GM23338 (cell line): ENCODE measurements around the gene ITPRID2.

Source experiments
- CREB1 ChIP-seq: fragments of 250-450 bp; sonication (Bioruptor Pico); IDR thresholded peaks from 2 replicates; pipeline ENCODE4 v1.5.0; 2020; ENCODE audit warnings: low read depth, mild to moderate bottlenecking, moderate library complexity
- CTCF ChIP-seq, 2 experiments: fragments of 200-600 bp in 1 of 2; sonication (generic) in 1 of 2; conservative IDR thresholded peaks; 2 replicates each; pipeline versions ENCODE4 v1.5.1 to v1.6.1; 2016 to 2017; ENCODE audit warnings: antibody characterized with exemption in 2 of 2, low read depth in 2 of 2, mild to moderate bottlenecking in 2 of 2, moderate library complexity in 1 of 2
- ETS1 ChIP-seq: IDR thresholded peaks from 2 replicates; pipeline ENCODE4 v1.6.1; 2016; ENCODE audit warnings: antibody characterized with exemption
- EZH2 ChIP-seq: fragments of 200-600 bp; sonication (generic); IDR thresholded peaks from one replicate; pipeline ENCODE4 v1.8.0; 2017; ENCODE audit warnings: antibody characterized with exemption, mild to moderate bottlenecking, low read depth; ENCODE audit not compliant: unreplicated experiment
- EZH2phosphoT487 ChIP-seq: fragments of 200-600 bp; sonication (generic); IDR thresholded peaks from one replicate; pipeline ENCODE4 v1.8.1; 2018; ENCODE audit warnings: antibody characterized with exemption; ENCODE audit not compliant: unreplicated experiment
- JUNB ChIP-seq: IDR thresholded peaks from one replicate; pipeline ENCODE4 v1.6.1; 2016; ENCODE audit warnings: antibody characterized with exemption; ENCODE audit not compliant: unreplicated experiment
- NANOG ChIP-seq: IDR thresholded peaks from 2 replicates; pipeline ENCODE4 v1.6.1; 2016; ENCODE audit warnings: antibody characterized with exemption, borderline replicate concordance
- POLR2AphosphoS5 ChIP-seq: IDR thresholded peaks from 2 replicates; pipeline ENCODE4 v1.6.1; 2016; ENCODE audit warnings: antibody characterized with exemption, low read depth
- REST ChIP-seq: IDR thresholded peaks from one replicate; pipeline ENCODE4 v1.6.1; 2018; ENCODE audit warnings: antibody characterized with exemption; ENCODE audit not compliant: unreplicated experiment
- STAT1 ChIP-seq: IDR thresholded peaks from one replicate; pipeline ENCODE4 v1.6.1; 2016; ENCODE audit warnings: antibody characterized with exemption; ENCODE audit not compliant: unreplicated experiment
- ZNF114 ChIP-seq: fragments of 250-450 bp; sonication (Bioruptor Pico); IDR thresholded peaks from 2 replicates; pipeline ENCODE4 v1.5.0; 2020; ENCODE audit warnings: mild to moderate bottlenecking, moderate library complexity

GRCh38 chr2:181902625-181903024, 11.1 kb downstream of the ITPRID2 start:
- TF ChIP-seq CTCF (conservative IDR thresholded peaks at IDR 0.05; ENCODE audit: low read depth in 2 of 2), result no peak
- TF ChIP-seq REST, result no peak
- no peak for TF ChIP-seq EZH2phosphoT487
- no peak for TF ChIP-seq EZH2
- TF ChIP-seq CREB1 (CRISPR knock-in tag), result no peak
- no peak for TF ChIP-seq ZNF114 (CRISPR knock-in tag)
- TF ChIP-seq POLR2AphosphoS5, result no peak
- TF ChIP-seq NANOG, result no peak
- no peak for TF ChIP-seq JUNB
- no peak for TF ChIP-seq ETS1
- TF ChIP-seq STAT1, result no peak
